Transverse colon (tissue), 3 donors: ENCODE results near the gene TRIM49.
"Not testable (repeated sequence)": the region's sequence is repeated elsewhere in the genome, so short reads cannot be mapped to it uniquely, and the experiment has no call there.

ENCODE experiments used
- POLR2A ChIP-seq: fragments of 450-650 bp; IDR thresholded peaks from one replicate; pipeline ENCODE4 v1.6.1; 2016; ENCODE audit warnings: antibody characterized with exemption, mild to moderate bottlenecking, moderate library complexity
- TF ChIP-seq, protein P1 (sequence below), 5 experiments: fragments of 200-600 bp in 3 of 5; fragments of 450-650 bp in 2 of 5; sonication (generic) in 3 of 5; IDR thresholded peaks; 1 replicate in 2 of 5; 2 replicates in 3 of 5; pipeline ENCODE4 v1.5.1; 2016 to 2017; ENCODE audit warnings: antibody characterized with exemption in 5 of 5, inconsistent platforms in 3 of 5, mild to moderate bottlenecking in 2 of 5, moderate library complexity in 1 of 5

GRCh38 chr11:89813535-89813934, 5.2 kb upstream of the TRIM49 start:
- TF ChIP-seq, protein P1, sequence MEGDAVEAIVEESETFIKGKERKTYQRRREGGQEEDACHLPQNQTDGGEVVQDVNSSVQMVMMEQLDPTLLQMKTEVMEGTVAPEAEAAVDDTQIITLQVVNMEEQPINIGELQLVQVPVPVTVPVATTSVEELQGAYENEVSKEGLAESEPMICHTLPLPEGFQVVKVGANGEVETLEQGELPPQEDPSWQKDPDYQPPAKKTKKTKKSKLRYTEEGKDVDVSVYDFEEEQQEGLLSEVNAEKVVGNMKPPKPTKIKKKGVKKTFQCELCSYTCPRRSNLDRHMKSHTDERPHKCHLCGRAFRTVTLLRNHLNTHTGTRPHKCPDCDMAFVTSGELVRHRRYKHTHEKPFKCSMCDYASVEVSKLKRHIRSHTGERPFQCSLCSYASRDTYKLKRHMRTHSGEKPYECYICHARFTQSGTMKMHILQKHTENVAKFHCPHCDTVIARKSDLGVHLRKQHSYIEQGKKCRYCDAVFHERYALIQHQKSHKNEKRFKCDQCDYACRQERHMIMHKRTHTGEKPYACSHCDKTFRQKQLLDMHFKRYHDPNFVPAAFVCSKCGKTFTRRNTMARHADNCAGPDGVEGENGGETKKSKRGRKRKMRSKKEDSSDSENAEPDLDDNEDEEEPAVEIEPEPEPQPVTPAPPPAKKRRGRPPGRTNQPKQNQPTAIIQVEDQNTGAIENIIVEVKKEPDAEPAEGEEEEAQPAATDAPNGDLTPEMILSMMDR (IDR thresholded peaks at IDR 0.05): not testable (repeated sequence)
- not testable (repeated sequence) for TF ChIP-seq POLR2A
